Heart right ventricle (tissue), 16 donors: ENCODE data around the gene QRFP. TPM values are rescaled to one million over a fixed set of nuclear protein-coding genes. Genes with fewer than 3 reads are reported as not detected.
A peak's percentile ranks its signal among the peaks of the same experiment; 100 is the strongest.

Experiments
- ATAC-seq, 8 donors: fragments of 200-7000 bp; cut with Tn5 transposase; one replicate each; pipeline ENCODE4 v1.9.1; 2020; ENCODE audit warnings: mild to moderate bottlenecking in 8 of 8, moderate library complexity in 8 of 8, moderate number of reproducible peaks in 1 of 8
- DNase-seq, 2 donors: peaks; one replicate each; pipeline ENCODE4 v3.0.0-alpha.2; 2020
- H3K27ac ChIP-seq, 10 donors: fragments of 200-600 bp; sonication (generic) in 2 of 10; one replicate each; pipeline versions ENCODE4 v1.5.0 to v1.8.0; 2020 to 2022; ENCODE audit warnings: mild to moderate bottlenecking in 3 of 10
- H3K27me3 ChIP-seq, 7 donors: fragments of 200-600 bp; one replicate each; pipeline ENCODE4 v1.8.0; 2021 to 2022; ENCODE audit warnings: mild to moderate bottlenecking in 2 of 7
- H3K36me3 ChIP-seq, 9 donors: fragments of 200-600 bp; sonication (generic) in 1 of 9; one replicate each; pipeline versions ENCODE4 v1.5.0 to v1.8.0; 2020 to 2022; ENCODE audit warnings: mild to moderate bottlenecking in 2 of 9
- H3K4me1 ChIP-seq, 9 donors: fragments of 200-600 bp; sonication (generic) in 1 of 9; one replicate each; pipeline versions ENCODE4 v1.5.0 to v1.8.0; 2020 to 2022; ENCODE audit warnings: mild to moderate bottlenecking in 4 of 9
- H3K4me3 ChIP-seq, 10 donors: fragments of 200-600 bp; sonication (generic) in 2 of 10; one replicate each; pipeline versions ENCODE4 v1.5.0 to v1.8.0; 2020 to 2022; ENCODE audit warnings: mild to moderate bottlenecking in 7 of 10, moderate library complexity in 2 of 10
- H3K9me3 ChIP-seq, 11 donors: fragments of 200-600 bp in 10 of 11; sonication (generic) in 2 of 11; one replicate each; pipeline versions ENCODE4 v1.5.0 to v1.8.0; 2013 to 2022; ENCODE audit warnings: mild to moderate bottlenecking in 2 of 11, control low read depth in 1 of 11, moderate library complexity in 1 of 11
- WGBS, 2 donors: extraction: QIAGEN DNeasy Blood & Tissue Kit; methylation state at CpG; one replicate each; pipeline ENCODE4 v1.1.7; 2013; ENCODE audit warnings: inconsistent platforms in 1 of 2; 5-methylcytosine and 5-hydroxymethylcytosine counted together
- intact Hi-C, 10 donors: fragments of 100-400 bp; cut with DNase I; formaldehyde crosslinking; loops; one replicate each; pipeline versions ENCODE4 v1.11.1 to v1.14.2; 2022
- polyA plus RNA-seq, 2 donors: library from polyadenylated mRNA; stranded (reverse); fragments of 200-250 nt; gene quantifications; one replicate each; pipeline ENCODE4 v1.2.3, GENCODE V29; 2013
- total RNA-seq, 10 donors: library from RNA; stranded (reverse); fragmentation: NEBNext Ultra II Directional in 3 of 10; extraction: Animal tissue kit (Norgen Biotek cat#: 25700) in 3 of 10; gene quantifications; one replicate each; pipeline versions ENCODE4 v1.2.1 to v1.2.4, GENCODE V29; 2021 to 2023
- TF ChIP-seq, protein P1 (sequence below), 9 donors: fragments of 200-600 bp; sonication (generic) in 2 of 9; IDR thresholded peaks; one replicate each; pipeline versions ENCODE4 v1.5.0 to v1.8.0; 2021 to 2022; ENCODE audit warnings: antibody characterized with exemption in 9 of 9, mild to moderate bottlenecking in 5 of 9, moderate library complexity in 1 of 9
- donor health status: Arrhythmogenic right ventricular cardiomyopathy.
- donor health status: ischemic (EF 13 %, LVEDD 7.1; RV severe dilation, severe dysfunction).
- donor health status: healthy with polysubstance abuse.
- donor health status: DM: no; HTN: yes; CAD: no.
- donor health status: DM: no; HTN: no; CAD: no.
- donor health status: ischemic (EF 25% LVEDD 6.9; RV normal size, moderate dysfunction).
- donor health status: ischemic (EF 25% LVEDD 5.7; RV mildly dilated, moderate dysfunction).
- donor health status: healthy.
- donor health status: DM: yes; HTN: yes; CAD: no.
- donor health status: Ischemic cardiomyopathy.
- donor health status: ischemic (EF 35%, LVEDD 5.7; RV mildly dilated, moderate dysfunction).
- donor health status: nonischemic (EF 11% LVEDD 7.7; RV severe dilation, severe dysfunction).
- donor health status: DM: yes; HTN: yes; CAD: no.
- donor health status: PGD.
- donor health status: ischemic (EF 29% LVEDD 5.4; RV normal size, mild dysfunction).
- donor health status: nonischemic (EF 23%, LVEDD 6.1; RV moderate dilation, normal function).

Gene QRFP
- total and polyA plus RNA-seq, 12 donors = 0.06 TPM; not detected in 11

DNA sequence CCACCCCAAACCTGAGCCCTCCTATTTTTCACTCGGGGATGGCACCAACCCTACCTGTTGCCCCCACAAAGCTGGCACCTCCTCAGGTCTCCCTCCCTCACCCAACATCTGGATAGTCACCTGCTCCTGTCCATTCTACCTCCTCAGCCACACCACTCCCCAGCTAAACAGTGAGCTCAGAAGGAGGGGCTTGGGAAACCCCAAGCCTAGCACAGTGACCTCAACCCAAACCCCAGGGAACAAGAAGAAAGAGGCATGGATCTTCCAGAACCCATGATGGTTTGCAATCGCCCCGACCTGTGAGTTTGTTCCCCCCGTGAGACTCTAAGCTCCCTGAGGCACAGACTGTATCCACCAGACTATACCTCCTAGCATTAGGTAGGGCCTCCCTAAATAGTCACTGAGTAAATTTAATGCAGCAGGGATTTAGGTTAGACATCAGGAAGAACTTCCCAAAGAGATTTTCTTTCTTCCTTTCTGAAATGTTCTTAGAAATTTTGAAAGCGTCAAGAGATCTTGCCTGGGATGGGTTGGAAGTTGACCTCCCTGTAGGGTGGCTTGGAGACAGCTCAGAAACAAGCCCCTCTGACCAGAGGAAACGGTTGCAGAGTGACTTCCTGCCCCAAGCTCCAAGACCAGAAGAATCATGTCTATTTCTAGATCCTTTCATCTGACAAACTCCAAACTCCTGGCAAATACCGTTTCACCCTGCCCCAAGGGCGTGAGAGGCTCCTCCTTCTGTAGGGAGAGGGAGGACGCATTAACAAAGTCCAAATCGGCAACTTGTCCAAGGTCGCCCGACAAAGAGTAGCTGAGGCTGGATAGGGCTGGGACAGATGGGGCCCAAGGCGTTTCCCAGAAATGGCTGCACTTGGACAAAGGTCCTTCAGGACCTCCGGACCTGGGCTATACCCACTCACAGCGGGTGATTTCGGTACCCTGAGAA, 38.4 kb upstream of the QRFP start:
- Histone ChIP-seq H3K4me3 (no peak overlapping the region), H3K36me3 (no peaks in the 10 kb centered on the region), H3K9me3 (no peaks in the 10 kb centered on the region), H3K4me1 (peaks cover 12 to 57% (median 25%) of the 10 kb centered on the region in 9 donors), H3K27ac (no peak overlapping the region), H3K27me3 (peaks cover 32 to 83% (median 75%) of the 10 kb centered on the region in 7 donors)
- intact Hi-C loops = loop anchor here in 5 of 10 donors (5.0 to 10.0 kb wide), 3 partner anchors 63 to 233 kb away; no protein-coding TSS in a partner anchor
- TF ChIP-seq, protein P1, sequence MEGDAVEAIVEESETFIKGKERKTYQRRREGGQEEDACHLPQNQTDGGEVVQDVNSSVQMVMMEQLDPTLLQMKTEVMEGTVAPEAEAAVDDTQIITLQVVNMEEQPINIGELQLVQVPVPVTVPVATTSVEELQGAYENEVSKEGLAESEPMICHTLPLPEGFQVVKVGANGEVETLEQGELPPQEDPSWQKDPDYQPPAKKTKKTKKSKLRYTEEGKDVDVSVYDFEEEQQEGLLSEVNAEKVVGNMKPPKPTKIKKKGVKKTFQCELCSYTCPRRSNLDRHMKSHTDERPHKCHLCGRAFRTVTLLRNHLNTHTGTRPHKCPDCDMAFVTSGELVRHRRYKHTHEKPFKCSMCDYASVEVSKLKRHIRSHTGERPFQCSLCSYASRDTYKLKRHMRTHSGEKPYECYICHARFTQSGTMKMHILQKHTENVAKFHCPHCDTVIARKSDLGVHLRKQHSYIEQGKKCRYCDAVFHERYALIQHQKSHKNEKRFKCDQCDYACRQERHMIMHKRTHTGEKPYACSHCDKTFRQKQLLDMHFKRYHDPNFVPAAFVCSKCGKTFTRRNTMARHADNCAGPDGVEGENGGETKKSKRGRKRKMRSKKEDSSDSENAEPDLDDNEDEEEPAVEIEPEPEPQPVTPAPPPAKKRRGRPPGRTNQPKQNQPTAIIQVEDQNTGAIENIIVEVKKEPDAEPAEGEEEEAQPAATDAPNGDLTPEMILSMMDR (IDR thresholded peaks at IDR 0.05) = no peak
- DNase-seq (no peak), ATAC-seq (no peak)
- 55 to 63% methylated on average over 16 of the region's 16 CpGs for WGBS, 2 donors

DNA sequence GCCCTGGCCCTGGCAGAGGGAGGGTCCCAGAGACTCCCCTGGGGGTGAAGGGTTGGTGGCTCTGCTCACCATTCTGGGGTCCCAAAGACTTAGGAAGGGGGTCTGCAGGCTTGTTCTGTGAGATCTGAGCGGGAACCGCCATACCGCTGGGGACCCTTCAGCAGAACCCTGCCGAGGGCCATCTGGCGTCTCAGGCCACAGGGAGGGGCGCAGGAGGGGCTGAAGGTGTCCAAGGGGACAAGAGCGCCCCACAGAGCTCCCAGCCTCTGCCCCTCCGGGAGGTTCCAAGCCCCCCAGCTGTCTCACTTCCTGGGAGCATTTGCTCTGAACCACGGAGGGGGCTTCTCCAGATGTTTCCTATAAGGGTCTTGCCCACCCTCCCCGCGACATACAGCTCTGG, 37.6 kb upstream of the QRFP start:
- DNase-seq (no peak), ATAC-seq (no peak)
- intact Hi-C loops = loop anchor here in 3 of 10 donors (5.0 to 10.0 kb wide), 2 partner anchors 62 to 169 kb away; no protein-coding TSS in a partner anchor
- Histone ChIP-seq H3K27me3 (peaks cover 25 to 84% (median 69%) of the 10 kb centered on the region in 7 donors), H3K9me3 (no peaks in the 10 kb centered on the region), H3K36me3 (no peaks in the 10 kb centered on the region), H3K4me1 (peaks cover 9 to 49% (median 20%) of the 10 kb centered on the region in 9 donors), H3K27ac (no peak overlapping the region), H3K4me3 (no peak overlapping the region)
- TF ChIP-seq, protein P1 (IDR thresholded peaks at IDR 0.05) = no peak
- WGBS, 2 donors = 73 to 85% methylated on average over 11 of the region's 11 CpGs

DNA sequence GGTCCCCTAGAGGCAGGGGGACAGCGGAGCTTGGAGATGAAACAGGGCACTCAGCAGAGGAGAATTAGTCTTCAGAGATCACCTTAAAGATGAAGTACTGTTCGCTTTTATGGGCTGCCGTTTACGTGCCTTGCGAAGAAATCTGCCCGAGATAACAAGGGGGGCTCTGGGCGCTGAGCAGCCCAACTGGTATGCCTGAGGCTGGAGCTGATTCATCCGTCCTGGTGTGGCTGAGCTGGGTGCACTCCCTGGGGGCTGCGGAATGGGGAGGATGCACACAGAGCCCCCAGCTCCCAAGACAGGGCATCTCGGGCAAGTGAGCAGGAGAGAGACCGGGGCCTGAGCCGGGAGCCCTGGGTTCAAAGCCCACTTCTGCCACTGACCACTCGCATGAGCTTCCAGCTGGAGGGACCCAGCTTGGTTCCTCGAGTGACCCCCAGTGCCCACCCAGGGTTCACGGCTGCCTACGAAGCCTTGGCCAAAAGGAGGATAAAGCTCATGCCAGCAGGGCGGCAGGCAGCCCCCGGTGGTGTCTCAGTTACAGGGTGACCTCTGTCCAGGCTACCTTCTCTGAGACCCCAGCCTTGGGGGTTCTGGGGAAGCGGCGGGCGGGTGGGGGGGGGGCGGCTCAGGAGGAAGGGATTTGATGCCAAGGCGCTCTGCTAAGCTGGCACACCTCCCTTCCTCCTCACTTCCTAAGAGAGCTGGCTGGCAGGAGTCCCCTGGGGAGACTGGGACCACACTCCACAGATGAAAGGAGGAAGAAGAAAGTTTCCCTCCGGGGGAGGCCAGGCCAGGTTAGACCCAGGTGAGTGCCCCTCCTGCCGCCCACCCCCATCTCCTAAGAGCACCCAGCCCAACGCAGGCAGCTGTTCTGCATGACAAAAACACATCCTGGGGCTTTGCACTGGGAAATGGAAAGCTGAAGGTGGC, 36.8 kb upstream of the QRFP start:
- peaks cover 4 to 50% (median 15%) of the 10 kb centered on the region in 9 donors for H3K4me1 ChIP-seq
- peak overlapping the region in 3 of 10 donors; percentile 12 to 19 (median 15) for H3K4me3 ChIP-seq
- no peaks in the 10 kb centered on the region for H3K9me3 ChIP-seq
- H3K36me3 ChIP-seq = no peaks in the 10 kb centered on the region
- WGBS, 2 donors = 17 to 19% methylated on average over 26 of the region's 26 CpGs
- DNase-seq (no peak), ATAC-seq (peak in 7 of 8 donors; percentile 10 to 51 (median 40))
- TF ChIP-seq, protein P1 (IDR thresholded peaks at IDR 0.05) = no peak
- H3K27ac ChIP-seq = peak overlapping the region; percentile 43 to 83 (median 76)
- peaks cover 20 to 77% (median 60%) of the 10 kb centered on the region in 7 donors for H3K27me3 ChIP-seq
- intact Hi-C loops = loop anchor here in 7 of 10 donors (2.0 to 10.0 kb wide), 4 partner anchors 61 to 169 kb away; no protein-coding TSS in a partner anchor
